Endothelial cell of umbilical vein (primary cell): ENCODE results near the gene ATP6V0C. TPM values are rescaled to one million over a fixed set of nuclear protein-coding genes. Genes with fewer than 3 reads are reported as not detected.

ENCODE experiments used
- BruUV-seq: library from RNA; stranded (reverse); fragments of 400-500 nt; replicated peaks from 2 replicates; lab custom pipeline; 2021; lab: Mats Ljungman, UMichigan
- CTCF ChIA-PET: fragments of 300-600, 350-600 bp; sonication (Branson Sonifier 250); formaldehyde crosslinking; loops from one replicate; lab custom pipeline; 2021; ENCODE audit warnings: antibody characterized with exemption, inconsistent platforms; lab: Charles Lee
- POLR2A ChIA-PET: fragments of 300-600, 350-600 bp; sonication (Branson Sonifier 250); formaldehyde crosslinking; loops from one replicate; lab custom pipeline; 2021; ENCODE audit warnings: antibody characterized with exemption, inconsistent platforms; lab: Charles Lee
- DNase-seq: peaks from one replicate; pipeline ENCODE4 v3.0.0-alpha.2; 2011; ENCODE audit warnings: low read depth, low spot score
- FAIRE-seq: peaks from 2 replicates; lab custom pipeline; 2011; peaks lifted over from hg19 to GRCh38; lab: Jason Lieb, UNC
- H2AFZ ChIP-seq: 2 replicates; pipeline ENCODE4 v1.6.0; 2012; ENCODE audit warnings: low read depth, low read length, control low read depth, inconsistent platforms
- H3K27ac ChIP-seq: 2 replicates; pipeline ENCODE4 v1.5.1; 2011; ENCODE audit warnings: low read depth, mild to moderate bottlenecking, control low read depth, low read length, moderate library complexity; ENCODE audit not compliant: insufficient read depth
- H3K27me3 ChIP-seq, 2 experiments: 2 replicates each; pipeline versions ENCODE4 v1.6.0 to v1.6.1; 2011; ENCODE audit warnings: low read length in 2 of 2, mixed read lengths in 1 of 2; ENCODE audit not compliant: control insufficient read depth in 2 of 2, insufficient read depth in 2 of 2
- H3K36me3 ChIP-seq, 2 experiments: 2 replicates in 1 of 2; 3 replicates in 1 of 2; pipeline ENCODE4 v1.5.1; 2011; ENCODE audit warnings: low read length in 2 of 2, mild to moderate bottlenecking in 1 of 2, moderate library complexity in 1 of 2; ENCODE audit not compliant: control insufficient read depth in 2 of 2, insufficient read depth in 2 of 2; ENCODE audit errors: extremely low read depth in 1 of 2
- H3K4me1 ChIP-seq: 3 replicates; pipeline ENCODE4 v1.5.1; 2011; ENCODE audit warnings: mild to moderate bottlenecking, low read length; ENCODE audit not compliant: control insufficient read depth, insufficient read depth; ENCODE audit errors: extremely low read depth
- H3K4me2 ChIP-seq: 2 replicates; pipeline ENCODE4 v1.6.1; 2011; ENCODE audit warnings: low read length, control low read depth, mixed read lengths; ENCODE audit not compliant: insufficient read depth
- H3K4me3 ChIP-seq, 3 experiments: fragments of 200-600 bp in 1 of 3; sonication (generic), shearing (Covaris generic) in 1 of 3; replicated peaks in 1 of 3; 2 replicates each; pipeline ENCODE4 v1.5.1; 2011 to 2016; ENCODE audit warnings: control low read depth in 3 of 3, low read length in 3 of 3, mild to moderate bottlenecking in 2 of 3, inconsistent platforms in 1 of 3, low read depth in 1 of 3, moderate library complexity in 1 of 3; ENCODE audit not compliant: insufficient read depth in 1 of 3
- H3K79me2 ChIP-seq: 2 replicates; pipeline ENCODE4 v1.6.0; 2012; ENCODE audit warnings: low read length, inconsistent platforms; ENCODE audit not compliant: control insufficient read depth, insufficient read depth
- H3K9ac ChIP-seq: replicated peaks from 2 replicates; pipeline ENCODE3; 2011; ENCODE audit warnings: low read length, control low read depth; ENCODE audit not compliant: insufficient read depth; ENCODE audit errors: extremely low read depth
- H3K9me1 ChIP-seq: replicated peaks from 3 replicates; pipeline ENCODE4 v1.6.0; 2011; ENCODE audit warnings: mild to moderate bottlenecking, low read length; ENCODE audit not compliant: control insufficient read depth, insufficient read depth; ENCODE audit errors: extremely low read depth
- H3K9me3 ChIP-seq: replicated peaks from 2 replicates; pipeline ENCODE4 v1.5.1; 2012; ENCODE audit warnings: low read length, inconsistent platforms; ENCODE audit not compliant: control insufficient read depth, insufficient read depth
- H4K20me1 ChIP-seq: replicated peaks from 2 replicates; pipeline ENCODE3; 2011; ENCODE audit warnings: mild to moderate bottlenecking, low read length; ENCODE audit not compliant: control insufficient read depth, insufficient read depth; ENCODE audit errors: extremely low read depth
- EZH2 ChIP-seq: IDR thresholded peaks from 2 replicates; pipeline ENCODE4 v1.6.1; 2012; ENCODE audit warnings: borderline replicate concordance, low read depth, mild to moderate bottlenecking, moderate library complexity, low read length, inconsistent platforms; ENCODE audit not compliant: severe bottlenecking
- FOS ChIP-seq: IDR thresholded peaks from 2 replicates; pipeline ENCODE4 v1.6.1; 2011; ENCODE audit warnings: mild to moderate bottlenecking, low read length, moderate library complexity, borderline replicate concordance; ENCODE audit not compliant: insufficient read depth
- GATA2 ChIP-seq: IDR thresholded peaks from 2 replicates; pipeline ENCODE4 v1.7.0; 2011; ENCODE audit warnings: low read depth, mild to moderate bottlenecking, moderate library complexity, mixed read lengths, low read length; ENCODE audit not compliant: insufficient read length, insufficient read depth
- JUN ChIP-seq: IDR thresholded peaks from 2 replicates; pipeline ENCODE4 v1.6.1; 2011; ENCODE audit warnings: borderline replicate concordance, low read depth; ENCODE audit not compliant: insufficient read length, insufficient read depth
- MAX ChIP-seq: IDR thresholded peaks from 2 replicates; pipeline ENCODE4 v1.6.1; 2011; ENCODE audit not compliant: insufficient read depth, insufficient read length
- POLR2A ChIP-seq: IDR thresholded peaks from 2 replicates; pipeline ENCODE4 v1.6.1; 2012; ENCODE audit warnings: low read depth, mild to moderate bottlenecking, control low read depth, low read length
- POLR2AphosphoS5 ChIP-seq: IDR thresholded peaks from 2 replicates; pipeline ENCODE4 v1.6.1; 2012; ENCODE audit warnings: low read depth, mild to moderate bottlenecking, control low read depth, low read length, moderate library complexity; ENCODE audit not compliant: insufficient read depth
- dilution Hi-C: fragments of 300-500 bp; cut with MboI; formaldehyde crosslinking; loops from one replicate; pipeline ENCODE4 v1.15.0; 2019; ENCODE audit warnings: low sequenced_read_pairs; ENCODE audit not compliant: extremely low pct_ligation_motif_present
- intact Hi-C: fragments of 100-400 bp; cut with micrococcal nuclease; formaldehyde crosslinking; loops from one replicate; pipeline ENCODE4 v1.10.0; 2022
- polyA plus RNA-seq, 4 experiments: library from polyadenylated mRNA; depleted of rRNA in 3 of 4; stranded (reverse) in 3 of 4; unstranded in 1 of 4; fragments of >200 nt; gene quantifications; 2 replicates each; pipeline versions ENCODE4 v1.2.1 to v1.2.3, GENCODE V29; 2011 to 2012; ENCODE audit warnings: missing spikeins in 1 of 4
- total RNA-seq: library from RNA; stranded (reverse); gene quantifications from 2 replicates; pipeline ENCODE4 v1.2.3, GENCODE V29; 2021

Gene ATP6V0C
- total and polyA plus RNA-seq, 2 donors (not counting 3 experiments of a cell fraction or from before 2014, with no cell fraction given): 146 to 194 TPM

DNA sequence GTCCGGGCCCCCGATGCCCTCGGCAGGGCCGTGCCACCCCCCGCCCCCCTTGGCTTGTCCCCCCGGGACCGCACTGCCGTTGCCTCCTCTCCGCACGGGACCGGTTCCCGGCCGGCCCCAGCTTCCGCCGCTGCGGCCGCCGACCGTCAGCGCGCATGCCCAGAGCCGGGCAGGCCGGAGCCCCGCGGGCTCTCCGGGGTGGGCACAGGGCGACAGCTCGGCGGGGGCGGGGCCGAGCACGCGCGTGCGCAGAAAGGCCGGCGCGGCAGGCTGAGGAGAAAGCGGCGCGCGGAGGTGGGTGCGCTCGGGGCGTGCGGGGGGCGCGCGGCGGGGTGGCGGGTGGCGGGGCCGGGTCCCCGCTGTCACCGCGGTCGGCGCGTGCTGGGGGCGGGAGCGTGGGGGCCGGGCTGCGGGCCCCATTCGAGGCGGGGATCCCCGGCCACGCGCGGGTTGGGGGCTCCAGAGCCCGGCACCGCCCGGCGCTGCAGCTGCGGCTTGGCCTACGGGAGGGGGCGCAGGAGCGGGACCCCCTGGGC lies 38.8 kb upstream of the ATP6V0C start, which contains the start of gene TBC1D24:
Gene TBC1D24 (plus strand): TSS at position 251 of the 536 bp plus-strand sequence. CDS start 21,022 bp downstream, outside the sequence.
- H3K4me2 ChIP-seq: peak within 1 kb of the TSS; percentile 90
- peak within 1 kb of the TSS; percentile 8 for H3K27ac ChIP-seq
- no TSS peak for BruUV-seq
- DNase-seq (peak; percentile 82), FAIRE-seq (peak; percentile 85)
- no peak for TF ChIP-seq FOS
- no peak for TF ChIP-seq EZH2
- no peak for TF ChIP-seq GATA2
- peak; percentile 75 for TF ChIP-seq POLR2AphosphoS5
- TF ChIP-seq MAX: no peak
- no peak for TF ChIP-seq JUN
- TF ChIP-seq POLR2A: peak; percentile 92
- dilution Hi-C loops: no loop called here
- H3K36me3 ChIP-seq: no peaks in the 10 kb centered on the region
- no peaks in the 10 kb centered on the region for H3K9me3 ChIP-seq
- H3K9ac ChIP-seq: peak within 1 kb of the TSS; percentile 53
- intact Hi-C loops: loop anchor here (1.0 to 2.0 kb wide), 4 partner anchors 15 to 224 kb away; partner anchors contain the start of genes ABCA3, ECI1 and TEDC2
- CTCF ChIA-PET: interaction anchor here (0.6 to 2.8 kb wide), 6 partner anchors 12 to 178 kb away, joined by 3 to 10 read pairs (median 4); partner anchors contain the start of gene TEDC2
- POLR2A ChIA-PET: no interaction called here
- peaks cover 9% of the 10 kb centered on the region for H3K79me2 ChIP-seq
- H3K4me1 ChIP-seq: peaks cover 10% of the 10 kb centered on the region
- peaks cover 11 to 19% of the 10 kb centered on the region in 2 experiments for H3K27me3 ChIP-seq
- peak within 1 kb of the TSS; percentile 83 for H2AFZ ChIP-seq
- H3K9me1 ChIP-seq: no peaks in the 10 kb centered on the region
- no peaks in the 10 kb centered on the region for H4K20me1 ChIP-seq
- H3K4me3 ChIP-seq: peak within 1 kb of the TSS; percentile 33 to 72 (median 69)
